Esophagus squamous epithelium (tissue), 5 donors: Measurements from ENCODE around the gene NKD1. TPM values are rescaled to one million over a fixed set of nuclear protein-coding genes. Genes with fewer than 3 reads are reported as not detected.
A peak's percentile ranks its signal among the peaks of the same experiment; 100 is the strongest.

Source experiments
- DNase-seq: peaks from one replicate; lab custom pipeline; 2025; lab: John Stamatoyannopoulos, UW
- H3K27ac ChIP-seq, 4 donors: fragments of 200-600 bp; sonication (generic); one replicate each; pipeline ENCODE4 v1.5.1; 2016 to 2019; ENCODE audit warnings: mild to moderate bottlenecking in 1 of 4
- H3K27me3 ChIP-seq, 4 donors: fragments of 200-600 bp; sonication (generic); 1 replicate in 3 of 4; 2 replicates in 1 of 4; pipeline versions ENCODE4 v1.5.1 to v1.6.0; 2017 to 2021; ENCODE audit warnings: antibody characterized with exemption in 1 of 4
- H3K36me3 ChIP-seq, 3 donors: fragments of 200-600 bp; sonication (generic); one replicate each; pipeline ENCODE4 v1.5.1; 2016 to 2019
- H3K4me1 ChIP-seq, 3 donors: fragments of 200-600 bp; sonication (generic); one replicate each; pipeline ENCODE4 v1.5.1; 2017 to 2019
- H3K4me3 ChIP-seq, 4 donors: fragments of 200-600 bp; sonication (generic); 1 replicate in 3 of 4; 2 replicates in 1 of 4; pipeline ENCODE4 v1.5.1; 2016 to 2019; ENCODE audit warnings: mild to moderate bottlenecking in 2 of 4, moderate library complexity in 1 of 4
- H3K9me3 ChIP-seq, 3 donors: fragments of 200-600 bp; sonication (generic); one replicate each; pipeline ENCODE4 v1.5.1; 2016 to 2019
- POLR2A ChIP-seq, 4 donors: fragments of 450-650 bp; IDR thresholded peaks; one replicate each; pipeline ENCODE4 v1.6.1; 2017; ENCODE audit warnings: antibody characterized with exemption in 4 of 4, mild to moderate bottlenecking in 4 of 4, moderate library complexity in 3 of 4
- WGBS, 2 donors: methylation state at CpG; one replicate each; pipeline ENCODE4 v1.1.5; 2018; 5-methylcytosine and 5-hydroxymethylcytosine counted together
- intact Hi-C: fragments of 100-400 bp; cut with DNase I; formaldehyde crosslinking; loops from one replicate; pipeline ENCODE4 v1.15.0; 2022
- total RNA-seq, 4 donors: library from RNA; depleted of rRNA; stranded (reverse); fragments of >200 nt; gene quantifications; one replicate each; pipeline ENCODE4 v1.1.0, GENCODE V29; 2016
- TF ChIP-seq, protein P1 (sequence below), 6 experiments: fragments of 450-650 bp in 4 of 6; fragments of 200-600 bp in 2 of 6; sonication (generic) in 2 of 6; IDR thresholded peaks; one replicate each; pipeline ENCODE4 v1.5.1; 2016 to 2019; ENCODE audit warnings: antibody characterized with exemption in 6 of 6, mild to moderate bottlenecking in 4 of 6, moderate library complexity in 4 of 6
- donor health status: DM: yes; HTN: yes; CAD: no.

The NKD1 gene
- total RNA-seq, 4 donors from 2014 or later, result 1.1 to 10.5 (median 3.1) TPM

- Histone ChIP-seq H3K36me3 (no peaks in the 10 kb centered on the region), H3K4me1 (peaks cover 11 to 39% (median 14%) of the 10 kb centered on the region in 3 donors), H3K4me3 (no peak overlapping the region), H3K27ac (peak overlapping the region in 3 of 4 donors; percentile 63 to 89 (median 64)), H3K9me3 (no peaks in the 10 kb centered on the region), H3K27me3 (peaks cover 0 to 17% (median 0%) of the 10 kb centered on the region in 4 donors)
- no peak for DNase-seq
- TF ChIP-seq, protein P1, sequence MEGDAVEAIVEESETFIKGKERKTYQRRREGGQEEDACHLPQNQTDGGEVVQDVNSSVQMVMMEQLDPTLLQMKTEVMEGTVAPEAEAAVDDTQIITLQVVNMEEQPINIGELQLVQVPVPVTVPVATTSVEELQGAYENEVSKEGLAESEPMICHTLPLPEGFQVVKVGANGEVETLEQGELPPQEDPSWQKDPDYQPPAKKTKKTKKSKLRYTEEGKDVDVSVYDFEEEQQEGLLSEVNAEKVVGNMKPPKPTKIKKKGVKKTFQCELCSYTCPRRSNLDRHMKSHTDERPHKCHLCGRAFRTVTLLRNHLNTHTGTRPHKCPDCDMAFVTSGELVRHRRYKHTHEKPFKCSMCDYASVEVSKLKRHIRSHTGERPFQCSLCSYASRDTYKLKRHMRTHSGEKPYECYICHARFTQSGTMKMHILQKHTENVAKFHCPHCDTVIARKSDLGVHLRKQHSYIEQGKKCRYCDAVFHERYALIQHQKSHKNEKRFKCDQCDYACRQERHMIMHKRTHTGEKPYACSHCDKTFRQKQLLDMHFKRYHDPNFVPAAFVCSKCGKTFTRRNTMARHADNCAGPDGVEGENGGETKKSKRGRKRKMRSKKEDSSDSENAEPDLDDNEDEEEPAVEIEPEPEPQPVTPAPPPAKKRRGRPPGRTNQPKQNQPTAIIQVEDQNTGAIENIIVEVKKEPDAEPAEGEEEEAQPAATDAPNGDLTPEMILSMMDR (IDR thresholded peaks at IDR 0.05), result no peak
- TF ChIP-seq POLR2A (IDR thresholded peaks at IDR 0.05), result no peak
- intact Hi-C loops, result no loop called here
- 60 to 69% methylated on average over 5 to 7 of the region's 7 CpGs for WGBS, 2 donors
These were observed 5.0 kb downstream of the NKD1 start for GRCh38 chr16:50553182-50553710.

- 94 to 95% methylated on average over 4 to 6 of the region's 7 CpGs for WGBS, 2 donors
- H3K9me3 ChIP-seq, result no peaks in the 10 kb centered on the region
These were observed 5.7 kb downstream of the NKD1 start for GRCh38 chr16:50553731-50554360.

DNA sequence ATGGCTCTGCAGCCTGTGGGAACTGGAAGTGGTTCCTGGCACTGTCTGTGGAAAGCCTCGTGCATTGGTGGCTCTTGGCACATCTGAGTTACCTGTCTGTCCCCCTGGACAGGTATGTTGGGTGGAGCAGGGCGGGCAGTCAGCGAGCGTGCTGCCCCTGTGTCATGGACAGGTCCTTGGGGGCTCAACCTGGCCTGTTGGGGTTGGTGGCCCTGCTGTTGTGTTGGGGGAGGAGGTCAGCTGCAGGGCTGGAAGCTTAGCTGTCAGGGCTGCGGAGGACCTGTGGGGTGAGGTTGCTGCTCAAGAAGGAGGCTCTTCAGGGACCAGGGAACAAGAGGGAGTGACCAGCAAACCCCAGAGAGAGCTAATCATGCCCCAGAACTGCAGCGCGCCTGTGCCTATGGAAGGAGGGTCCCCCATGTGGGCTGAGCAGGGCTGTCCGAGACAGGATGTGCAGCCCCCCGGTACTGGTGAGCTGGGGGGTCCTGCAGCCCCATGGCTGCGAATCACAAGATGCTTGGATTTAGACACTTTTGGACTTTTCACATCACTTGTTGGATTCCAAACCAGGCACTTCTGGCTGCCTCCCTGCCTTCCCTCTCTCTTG is 7.2 kb downstream of the NKD1 start:
- TF ChIP-seq POLR2A (IDR thresholded peaks at IDR 0.05), result no peak
- TF ChIP-seq, protein P1 (IDR thresholded peaks at IDR 0.05), result no peak
- Histone ChIP-seq H3K36me3 (no peaks in the 10 kb centered on the region), H3K9me3 (no peaks in the 10 kb centered on the region), H3K4me1 (peaks cover 0 to 24% (median 6%) of the 10 kb centered on the region in 3 donors), H3K27ac (peak overlapping the region; percentile 33 to 89 (median 72)), H3K27me3 (no peaks in the 10 kb centered on the region), H3K4me3 (no peak overlapping the region)
- WGBS, 2 donors, result 80 to 85% methylated on average over 5 to 10 of the region's 10 CpGs
- no peak for DNase-seq
- intact Hi-C loops, result no loop called here

More at GRCh38 chr16:50553731-50554360, 5.7 kb downstream of the NKD1 start:
- Histone ChIP-seq H3K36me3 (no peaks in the 10 kb centered on the region), H3K27me3 (peaks cover 0 to 11% (median 0%) of the 10 kb centered on the region in 4 donors), H3K4me1 (peaks cover 5 to 37% (median 12%) of the 10 kb centered on the region in 3 donors), H3K4me3 (no peak overlapping the region), H3K27ac (peak overlapping the region in 3 of 4 donors; percentile 63 to 89 (median 64))
- no peak for DNase-seq
- intact Hi-C loops, result no loop called here
- no peak for TF ChIP-seq POLR2A (IDR thresholded peaks at IDR 0.05)
- TF ChIP-seq, protein P1 (IDR thresholded peaks at IDR 0.05), result no peak

- Histone ChIP-seq H3K4me1 (peaks cover 0 to 24% (median 6%) of the 10 kb centered on the region in 3 donors), H3K9me3 (no peaks in the 10 kb centered on the region), H3K27me3 (no peaks in the 10 kb centered on the region), H3K4me3 (no peak overlapping the region), H3K27ac (peak overlapping the region; percentile 38 to 89 (median 72)), H3K36me3 (no peaks in the 10 kb centered on the region)
- 47 to 48% methylated on average over 10 to 17 of the region's 18 CpGs for WGBS, 2 donors
- no peak for DNase-seq
- TF ChIP-seq, protein P1 (IDR thresholded peaks at IDR 0.05), result no peak
- intact Hi-C loops, result no loop called here
These were observed 7.9 kb downstream of the NKD1 start for GRCh38 chr16:50555952-50556673.
